AG09309 (cell line): ENCODE data around the gene ZNF581.

Experiments used
- DNase-seq: peaks from one replicate; pipeline ENCODE4 v3.0.0-alpha.2; 2010; ENCODE audit warnings: low read depth
- H3K4me3 ChIP-seq: 2 replicates; pipeline ENCODE4 v1.5.1; 2011; ENCODE audit warnings: mild to moderate bottlenecking, low read depth, low read length, moderate library complexity; ENCODE audit not compliant: control insufficient read depth
- CTCF ChIP-seq: IDR thresholded peaks from 2 replicates; pipeline ENCODE4 v1.5.1; 2011; ENCODE audit warnings: mild to moderate bottlenecking, low read depth, low read length, inconsistent platforms; ENCODE audit not compliant: insufficient read depth, control insufficient read depth; ENCODE audit errors: missing control alignments

The ZNF581 gene

GRCh38 chr19:55672418-55672817, 29.0 kb downstream of the ZNF581 start:
- no peak for DNase-seq
- TF ChIP-seq CTCF, result no peak
- H3K4me3 ChIP-seq, result no peak overlapping the region

GRCh38 chr19:55673465-55673864, 30.0 kb downstream of the ZNF581 start:
- DNase-seq, result no peak
- no peak for TF ChIP-seq CTCF
- H3K4me3 ChIP-seq, result no peak overlapping the region

- no peak overlapping the region for H3K4me3 ChIP-seq
- TF ChIP-seq CTCF, result no peak
- DNase-seq, result no peak
Measured at GRCh38 chr19:55673889-55674288, 30.4 kb downstream of the ZNF581 start.

- H3K4me3 ChIP-seq, result peak overlapping the region; percentile 58
- TF ChIP-seq CTCF, result no peak
- no peak for DNase-seq
Measured at GRCh38 chr19:55674459-55674840, 31.0 kb downstream of the ZNF581 start.

GRCh38 chr19:55674841-55675660, 31.6 kb downstream of the ZNF581 start, which contains the start of gene EPN1:
Gene EPN1, plus strand, starts transcription at chr19:55675226. Its CDS starts 3,402 bp downstream, at chr19:55678628.
- peak; percentile 76 for DNase-seq
- H3K4me3 ChIP-seq, result peak within 1 kb of the TSS; percentile 58
- no peak for TF ChIP-seq CTCF

GRCh38 chr19:55675661-55676354, 32.4 kb downstream of the ZNF581 start:
- peak overlapping the region; percentile 58 for H3K4me3 ChIP-seq
- no peak for TF ChIP-seq CTCF
- DNase-seq, result no peak
